NB4 (cell line): ENCODE data around the gene CCDC124.

ENCODE experiments used
- CTCF ChIP-seq: IDR thresholded peaks from one replicate; pipeline ENCODE4 v1.5.1; 2012; ENCODE audit warnings: low read depth, low read length
- POLR2A ChIP-seq: IDR thresholded peaks from 2 replicates; pipeline ENCODE4 v1.6.1; 2011; ENCODE audit warnings: mild to moderate bottlenecking; ENCODE audit not compliant: insufficient read length; ENCODE audit errors: extremely low read depth

GRCh38 chr19:17944301-17944700, 11.5 kb downstream of the CCDC124 start:
- TF ChIP-seq CTCF, result no peak
- no peak for TF ChIP-seq POLR2A
